Left colon (tissue), 2 donors: Measurements from ENCODE around the gene PCNX4. TPM values are rescaled to one million over a fixed set of nuclear protein-coding genes. Genes with fewer than 3 reads are reported as not detected.

Experiments used
- ATAC-seq: fragments of 200-7000 bp; cut with Tn5 transposase; one replicate; pipeline ENCODE4 v1.9.1; 2020; ENCODE audit warnings: mild to moderate bottlenecking, moderate library complexity
- DNase-seq, 2 donors: peaks; one replicate each; pipeline ENCODE4 v3.0.0-alpha.2; 2020
- intact Hi-C, 2 donors: fragments of 100-400 bp; cut with DNase I in 1 of 2; cut with micrococcal nuclease in 1 of 2; formaldehyde crosslinking; loops; one replicate each; pipeline versions ENCODE4 v1.11.2 to v1.14.0; 2022; cut with DNase I, micrococcal nuclease
- total RNA-seq, 2 donors: library from RNA; stranded (reverse); fragmentation: NEBNext Ultra II Directional; extraction: Animal tissue kit (Norgen Biotek cat#: 25700); gene quantifications; one replicate each; pipeline ENCODE4 v1.2.1, GENCODE V29; 2021
- donor health status: DM: no; HTN: no; CAD: no.
- donor health status: DM: yes; HTN: yes; CAD: no.

PCNX4 gene
- total RNA-seq, 2 donors from 2014 or later: 24.9 to 27.6 TPM

GRCh38 chr14:60189923-60190840, 98.5 kb downstream of the PCNX4 start:
- no peak for DNase-seq
- intact Hi-C loops: no loop called here
- no peak for ATAC-seq

GRCh38 chr14:60195179-60195810, 103.6 kb downstream of the PCNX4 start:
- DNase-seq (no peak), ATAC-seq (peak; percentile 80)

GRCh38 chr14:60196291-60196690, 104.6 kb downstream of the PCNX4 start:
- DNase-seq (no peak), ATAC-seq (no peak)
- intact Hi-C loops: no loop called here

More at GRCh38 chr14:60195179-60195810, 103.6 kb downstream of the PCNX4 start:
- intact Hi-C loops: no loop called here

GRCh38 chr14:60197629-60198303, 106.0 kb downstream of the PCNX4 start:
- DNase-seq (peak in 1 of 2 donors; percentile 12), ATAC-seq (peak; percentile 80)
- intact Hi-C loops: no loop called here

GRCh38 chr14:60199321-60199720, 107.6 kb downstream of the PCNX4 start:
- DNase-seq: no peak
- ATAC-seq: no peak
- intact Hi-C loops: no loop called here

GRCh38 chr14:60204104-60204842, 112.5 kb downstream of the PCNX4 start:
- intact Hi-C loops: no loop called here
- ATAC-seq (peak; percentile 76), DNase-seq (peak in 1 of 2 donors; percentile 35)

GRCh38 chr14:60204843-60205774, 113.4 kb downstream of the PCNX4 start:
- intact Hi-C loops: no loop called here
- ATAC-seq (no peak), DNase-seq (no peak)

- ATAC-seq (peak; percentile 59), DNase-seq (no peak)
- intact Hi-C loops: no loop called here
Observed at GRCh38 chr14:60206249-60206670, 114.5 kb downstream of the PCNX4 start.

- intact Hi-C loops: no loop called here
- ATAC-seq: no peak
- DNase-seq: no peak
Observed at GRCh38 chr14:60206837-60207533, 115.3 kb downstream of the PCNX4 start.

GRCh38 chr14:60210703-60211102, 119.0 kb downstream of the PCNX4 start:
- ATAC-seq (no peak), DNase-seq (no peak)
- intact Hi-C loops: no loop called here

- DNase-seq (no peak), ATAC-seq (no peak)
- intact Hi-C loops: no loop called here
Observed at GRCh38 chr14:60211153-60211552, 119.4 kb downstream of the PCNX4 start.

- intact Hi-C loops: no loop called here
- ATAC-seq: no peak
- no peak for DNase-seq
Observed at GRCh38 chr14:60212503-60213371, 121.0 kb downstream of the PCNX4 start.

GRCh38 chr14:60214003-60214402, 122.3 kb downstream of the PCNX4 start:
- intact Hi-C loops: no loop called here
- DNase-seq (no peak), ATAC-seq (peak; percentile 65)

GRCh38 chr14:60214415-60215126, 122.8 kb downstream of the PCNX4 start:
- intact Hi-C loops: no loop called here
- no peak for DNase-seq
- peak; percentile 85 for ATAC-seq

GRCh38 chr14:60215127-60215444, 123.4 kb downstream of the PCNX4 start:
- intact Hi-C loops: no loop called here
- peak; percentile 32 to 58 for DNase-seq
- peak; percentile 93 for ATAC-seq
